Germinal center (tissue), 1 donor: Measurements from ENCODE around the gene SENP1.

Experiments
- DNase-seq: peaks from one replicate; pipeline ENCODE4 v3.0.0; 2012; ENCODE audit warnings: mixed read lengths, low spot score

Gene SENP1

DNA sequence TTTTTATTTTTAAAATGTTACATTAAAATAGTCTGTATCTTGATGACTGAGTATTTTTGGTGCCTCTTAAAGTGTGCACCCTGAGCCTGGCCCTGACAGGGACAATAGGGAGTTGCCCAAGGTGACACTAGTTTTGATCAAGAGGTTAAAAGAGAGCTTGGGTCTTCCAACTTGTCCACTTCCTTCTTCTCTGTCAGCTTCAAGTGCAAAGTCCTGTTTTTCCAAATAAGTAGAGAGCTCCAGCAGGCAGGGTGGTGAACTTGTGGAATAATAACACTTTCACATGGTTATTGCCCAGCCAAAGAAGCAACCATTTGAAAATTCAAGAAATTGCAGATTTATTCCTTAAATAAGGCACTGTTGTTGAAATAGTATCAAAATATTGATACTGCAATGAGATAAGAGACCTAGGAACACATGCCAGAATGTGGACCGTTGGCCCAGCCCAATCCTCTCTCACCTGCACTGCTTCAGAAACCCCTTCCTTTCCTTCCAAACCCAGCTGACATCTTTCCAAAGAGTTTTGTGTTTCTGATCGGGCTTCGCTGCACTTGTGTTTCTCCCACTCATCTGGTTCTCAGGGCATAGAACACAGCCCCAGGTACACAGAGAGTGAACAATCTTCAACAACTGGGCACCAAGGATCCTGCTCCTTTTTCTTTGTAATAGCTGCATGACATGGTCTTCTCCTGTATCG, 87.8 kb downstream of the SENP1 start:
- DNase-seq = no peak

DNA sequence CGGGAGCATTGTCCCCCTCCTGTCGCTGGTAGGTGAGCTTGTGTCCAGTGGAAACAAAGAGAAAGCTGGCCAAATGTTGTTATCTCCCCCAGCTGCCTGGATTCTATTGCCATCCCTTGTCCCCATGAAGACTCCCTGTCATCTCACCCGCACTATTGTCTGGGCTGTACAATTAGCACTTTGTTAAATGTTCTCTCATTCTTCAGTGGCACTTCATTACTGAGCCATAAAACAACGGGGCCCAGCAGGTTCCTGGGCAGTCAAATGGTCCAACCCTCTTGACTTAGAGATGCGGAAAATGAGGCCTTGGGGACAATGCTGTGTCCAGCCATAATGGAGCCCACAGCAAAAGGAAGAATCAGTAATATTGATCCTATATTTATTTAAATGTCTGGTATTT, 88.4 kb downstream of the SENP1 start:
- no peak for DNase-seq

DNA sequence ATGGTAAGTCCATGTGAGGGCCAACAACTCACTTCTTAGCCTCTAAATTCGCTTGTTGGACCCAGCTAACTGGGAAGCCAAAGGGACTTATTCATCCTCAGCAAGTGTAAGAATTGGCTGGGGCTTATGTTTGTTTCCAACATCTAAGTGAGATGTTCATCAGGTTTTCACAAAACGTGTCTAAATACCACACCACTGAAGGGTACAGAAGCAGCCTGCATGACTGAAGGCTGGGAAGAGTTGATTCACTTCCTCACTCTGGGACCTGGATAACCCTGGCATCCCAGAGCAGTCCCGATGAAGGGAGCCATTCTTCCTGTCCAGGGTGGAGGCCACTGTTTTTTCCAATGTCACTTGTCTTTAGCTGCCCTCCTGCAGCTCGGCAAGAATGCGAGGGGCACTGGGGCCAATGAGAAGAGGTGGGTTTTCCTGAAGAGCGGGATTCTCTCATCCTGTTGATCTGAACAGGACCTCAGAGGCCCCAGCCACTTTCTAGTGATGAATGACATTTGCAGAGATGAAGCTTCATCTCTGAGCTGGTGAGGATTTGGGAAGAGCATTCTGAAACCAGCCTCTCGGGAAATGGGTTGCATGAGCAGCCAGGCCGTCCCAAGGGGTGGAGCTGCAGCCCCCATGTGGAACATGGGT, 89.4 kb downstream of the SENP1 start:
- DNase-seq = no peak

DNA sequence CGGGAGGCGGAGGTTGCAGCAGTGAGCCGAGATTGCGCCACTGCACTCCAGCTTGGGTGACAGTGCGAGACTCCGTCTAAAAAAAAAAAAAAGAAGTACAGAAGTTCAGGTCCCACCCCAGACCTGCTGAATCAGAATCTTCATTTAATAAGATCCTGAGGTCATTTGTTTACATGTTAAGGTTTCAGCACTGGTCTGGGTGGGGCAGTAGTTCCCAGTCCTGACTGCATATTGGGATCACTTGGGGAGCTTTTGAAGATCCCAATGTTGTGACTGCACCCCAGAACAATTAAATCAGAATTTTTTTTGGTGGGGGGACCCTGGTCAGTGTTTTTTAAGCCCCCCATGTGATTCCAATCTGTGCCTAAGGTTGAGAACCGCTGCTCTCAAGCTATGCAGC, 89.9 kb downstream of the SENP1 start:
- DNase-seq = no peak

DNA sequence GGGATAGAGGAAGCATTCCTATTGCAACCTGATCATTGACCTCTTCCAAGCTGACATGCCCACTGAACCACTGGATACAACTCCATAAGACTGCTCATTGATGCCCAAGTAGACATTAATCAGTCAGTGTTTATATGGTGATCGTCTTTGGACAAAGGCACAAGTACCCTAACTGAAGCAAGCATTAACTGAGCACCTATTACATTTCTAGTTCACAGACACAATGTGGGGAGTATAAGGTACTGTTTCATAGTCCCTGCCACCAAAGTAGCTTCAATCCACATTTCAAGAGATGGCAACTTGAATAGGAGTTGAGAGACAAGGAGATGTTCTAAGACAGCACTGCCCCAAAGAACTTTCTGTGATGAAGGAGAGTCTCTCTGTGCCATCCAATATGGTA, 90.8 kb downstream of the SENP1 start:
- DNase-seq = no peak

DNA sequence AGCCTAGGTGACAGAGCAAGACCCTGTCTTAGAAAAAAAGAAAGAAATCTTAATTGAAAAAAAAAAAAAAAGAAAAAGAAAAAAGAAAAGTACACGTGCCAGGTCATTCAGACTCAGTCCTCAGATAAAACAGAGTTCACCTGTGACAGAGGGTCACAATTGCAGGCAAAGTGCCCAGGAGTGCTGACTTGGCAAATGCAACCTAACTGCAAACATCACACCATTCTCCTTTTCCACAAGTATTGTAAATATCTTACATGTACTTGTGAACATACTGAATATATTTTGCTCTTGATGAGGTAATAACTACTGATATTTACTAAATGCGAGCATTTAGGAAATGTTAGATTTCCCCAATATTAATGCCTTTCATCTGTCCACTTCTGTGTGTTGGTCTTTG, 92.6 kb downstream of the SENP1 start:
- DNase-seq = no peak

DNA sequence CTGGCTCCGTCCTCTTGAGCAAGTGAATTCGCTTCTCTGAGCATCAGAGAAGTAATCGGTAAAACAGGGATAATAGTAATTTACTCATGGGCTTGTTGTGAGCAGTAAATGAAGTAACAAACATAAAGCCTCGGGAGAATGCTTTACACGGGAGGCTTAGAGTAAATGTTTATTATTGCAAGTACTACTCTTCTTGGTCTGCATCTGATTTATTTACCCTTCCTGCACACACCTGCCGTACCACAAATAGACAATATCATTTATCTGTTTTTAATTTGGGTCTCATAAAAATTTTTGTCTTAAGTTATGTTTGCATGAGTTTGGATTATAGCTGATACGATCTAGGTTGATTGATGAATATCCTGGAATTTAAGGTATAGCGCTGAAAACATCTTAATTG, 93.8 kb downstream of the SENP1 start:
- no peak for DNase-seq

DNA sequence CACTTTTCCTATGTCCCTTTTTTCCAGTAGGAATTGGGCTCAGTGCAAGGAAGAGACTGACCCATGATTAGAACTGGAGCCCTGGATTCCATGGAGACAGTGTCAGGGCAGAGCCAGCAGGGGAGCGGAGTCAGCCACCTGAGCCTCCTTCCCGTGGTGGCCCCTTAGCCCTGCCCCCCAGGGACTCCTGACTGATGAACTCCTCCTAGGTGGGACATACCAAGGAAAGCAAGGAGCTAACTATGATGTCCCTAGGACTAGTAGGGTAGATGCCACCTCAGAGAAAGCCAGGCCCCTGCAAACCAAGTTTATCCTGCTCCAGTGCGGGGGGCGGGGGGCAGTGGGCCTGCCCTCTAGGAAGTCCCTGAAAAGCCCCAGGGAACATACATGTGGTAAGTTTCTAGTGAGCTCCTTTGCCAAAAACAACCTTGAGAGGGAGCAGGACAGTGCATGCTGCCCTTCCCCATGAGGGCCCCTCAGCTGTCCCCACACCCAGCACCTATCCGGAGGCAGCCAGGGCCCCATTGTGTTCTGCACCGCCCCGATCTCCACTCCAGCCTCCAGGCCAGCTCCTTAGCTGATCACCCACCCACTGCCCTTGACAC, 95.4 kb downstream of the SENP1 start:
- no peak for DNase-seq

DNA sequence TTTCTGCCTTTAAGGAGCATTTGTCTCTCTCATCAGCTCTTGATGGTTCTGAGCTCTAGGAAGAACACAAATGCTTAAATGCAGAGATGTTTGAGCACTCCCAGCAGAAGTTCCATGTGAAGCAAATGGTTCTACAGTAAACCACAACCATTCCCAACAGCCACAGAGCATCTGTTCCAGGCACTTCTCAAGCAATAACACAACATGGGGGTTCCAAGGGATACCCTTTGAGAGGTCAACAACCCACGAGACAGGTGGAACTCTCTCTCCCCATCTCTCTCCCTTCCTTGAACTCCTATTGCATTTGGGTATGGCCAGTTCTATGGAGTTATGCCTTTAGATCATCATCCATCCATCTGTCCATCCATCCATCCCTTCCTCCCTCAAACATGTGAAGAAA, 96.4 kb downstream of the SENP1 start:
- DNase-seq = no peak

DNA sequence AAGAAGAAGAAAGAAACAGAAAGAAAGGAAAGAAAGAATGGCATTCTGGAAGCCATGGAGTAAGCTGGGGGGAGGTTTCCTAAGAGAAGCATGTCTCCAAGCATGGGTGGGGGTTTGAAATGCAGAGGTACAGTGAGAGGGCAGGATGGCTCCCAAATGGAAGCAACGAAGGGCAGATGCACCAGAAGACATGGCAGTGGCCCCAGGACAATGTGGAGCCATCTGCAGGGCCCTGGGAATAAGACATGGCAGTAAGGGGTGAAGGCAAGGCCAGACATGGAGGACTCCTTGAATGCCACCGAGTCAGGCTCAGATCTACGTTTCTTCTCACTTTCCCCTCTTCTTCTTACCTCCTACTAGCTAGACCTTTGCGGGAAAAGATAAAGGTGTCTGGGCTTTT, 96.9 kb downstream of the SENP1 start:
- DNase-seq = no peak

DNA sequence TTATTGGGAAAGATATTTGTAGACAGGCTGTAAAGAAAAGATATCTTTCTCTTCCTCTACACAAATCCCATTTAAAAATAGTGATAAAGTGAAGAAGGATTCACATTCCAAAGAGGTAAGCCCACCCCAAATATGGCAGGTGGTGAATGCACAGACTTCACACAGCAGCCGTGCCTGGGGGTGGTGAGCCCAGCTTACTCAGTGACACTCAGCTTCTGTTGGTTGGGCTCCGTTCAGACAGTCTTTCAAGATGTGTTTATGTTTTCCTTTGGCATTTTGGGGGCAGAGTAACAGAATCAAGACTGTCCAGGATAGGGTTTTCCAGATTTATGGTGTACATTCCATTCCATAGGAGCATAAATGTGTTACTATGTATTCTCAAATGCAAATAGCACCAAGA, 97.5 kb downstream of the SENP1 start:
- DNase-seq = no peak

DNA sequence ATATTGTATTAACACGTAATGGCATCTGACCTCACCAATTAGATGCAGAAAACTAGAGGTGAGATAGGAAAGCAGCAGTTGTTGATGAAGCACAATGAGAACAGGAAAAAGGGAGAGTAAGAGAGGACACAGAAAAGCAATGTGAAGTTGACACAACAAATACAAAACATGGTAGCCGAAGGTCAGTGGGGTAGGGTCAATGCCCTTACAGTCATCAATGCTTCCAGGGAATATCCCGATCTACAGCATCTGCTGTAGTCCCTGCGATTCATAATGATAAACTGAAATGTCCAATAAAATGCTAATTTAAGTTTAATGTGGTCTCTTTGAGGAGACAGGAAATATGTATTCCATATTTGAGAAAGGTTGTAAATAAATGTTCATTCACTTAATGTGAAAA, 98.7 kb downstream of the SENP1 start:
- no peak for DNase-seq

DNA sequence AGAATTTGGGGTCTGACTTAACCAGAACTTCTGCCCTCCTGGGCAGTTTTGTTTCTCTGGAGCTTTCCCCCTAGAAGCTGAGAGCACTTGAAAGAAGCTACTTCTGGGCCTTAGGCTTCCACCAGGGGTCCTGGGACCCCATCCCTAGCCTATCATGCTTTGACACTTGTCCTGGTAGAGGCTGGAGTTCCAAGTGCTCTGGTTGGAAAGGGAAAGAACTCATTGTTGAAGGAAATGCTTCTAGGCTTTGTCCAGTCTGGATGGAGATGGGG, 100.2 kb downstream of the SENP1 start:
- no peak for DNase-seq

DNA sequence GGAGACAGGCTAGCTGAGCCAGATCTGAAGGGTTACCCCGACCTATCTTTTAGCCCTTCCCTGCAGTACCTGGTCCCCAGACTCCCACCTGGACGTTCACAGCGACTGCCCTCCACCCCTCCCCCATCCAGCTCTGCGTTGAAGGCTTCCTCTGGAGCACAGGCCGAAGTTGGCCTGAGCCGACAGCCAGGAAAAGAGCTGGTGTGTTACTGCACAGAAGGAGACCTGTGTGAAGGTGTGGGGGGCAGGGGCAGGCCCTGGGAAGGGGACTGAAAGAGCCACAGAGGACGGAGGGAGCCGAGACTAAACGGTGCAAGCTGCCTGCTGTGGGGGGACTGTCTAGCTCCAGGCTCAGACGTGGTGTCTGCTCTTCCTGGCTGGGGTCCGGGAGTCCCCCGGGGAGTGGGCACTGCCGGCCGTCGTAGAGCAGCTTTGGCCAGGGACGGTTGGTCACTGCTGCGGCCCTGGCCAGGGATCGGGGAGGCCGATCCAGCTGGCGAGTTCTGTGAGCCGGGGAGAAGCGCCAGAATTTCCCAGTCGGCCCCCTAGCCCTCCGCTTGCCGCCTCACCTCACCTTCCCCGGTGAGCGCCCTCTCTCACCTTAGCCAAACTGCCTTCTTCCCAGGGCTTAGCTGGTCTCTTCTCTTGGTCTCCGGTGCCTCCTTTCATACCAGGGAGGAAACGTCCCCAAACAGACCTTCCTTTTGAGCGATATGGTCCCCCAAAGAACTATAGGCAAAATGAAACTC, 100.7 kb downstream of the SENP1 start:
- DNase-seq = no peak

DNA sequence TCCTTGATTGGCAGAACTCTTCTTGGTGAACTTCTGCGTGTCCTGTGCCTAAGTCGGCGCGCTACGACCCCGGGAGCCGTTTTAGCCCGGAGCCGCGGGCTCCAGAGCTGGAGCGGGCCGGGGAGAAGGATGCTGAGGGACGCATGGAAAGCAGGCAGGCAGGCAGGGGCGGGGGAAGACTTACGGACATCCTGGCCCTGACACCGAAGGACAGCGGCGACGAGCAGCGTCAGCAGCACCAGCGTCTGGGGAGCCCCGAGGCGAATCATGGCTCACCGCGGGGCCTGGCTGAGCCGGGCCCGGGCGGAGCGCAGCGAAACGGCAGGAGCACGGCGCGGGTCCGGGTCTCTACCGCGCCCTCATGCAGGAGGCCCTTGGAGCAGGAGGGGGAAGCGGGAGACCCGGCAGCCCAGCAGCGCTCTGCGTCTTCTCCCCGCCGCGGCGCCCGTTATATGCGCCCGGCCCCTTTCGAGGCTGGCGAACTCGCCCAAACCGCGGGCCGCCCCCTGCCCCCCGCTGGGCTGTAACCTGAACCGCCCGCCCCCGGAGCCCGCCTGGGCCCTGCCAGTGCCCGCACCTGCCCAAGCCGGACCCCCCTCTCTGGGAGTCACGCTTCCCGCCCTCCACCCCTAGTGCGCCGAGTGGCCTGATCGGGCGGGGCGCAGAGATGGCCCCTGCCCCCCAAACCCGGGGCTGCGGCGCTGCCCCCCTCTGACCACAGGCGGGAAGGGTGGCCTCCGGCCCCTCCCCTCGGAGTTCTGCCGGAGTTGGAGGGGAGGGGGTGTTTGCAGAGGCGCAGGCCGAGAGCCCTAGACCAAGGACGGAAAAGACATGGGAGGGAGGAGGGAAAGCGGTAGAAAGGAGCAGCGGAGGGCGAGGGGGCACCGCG, 101.6 kb downstream of the SENP1 start, which contains the start of gene COL2A1:
TSS of gene COL2A1 (minus strand) at position 424 of the 889 bp plus-strand sequence. CDS start at position 269, 155 bp downstream.
- peak; percentile 37 for DNase-seq

DNA sequence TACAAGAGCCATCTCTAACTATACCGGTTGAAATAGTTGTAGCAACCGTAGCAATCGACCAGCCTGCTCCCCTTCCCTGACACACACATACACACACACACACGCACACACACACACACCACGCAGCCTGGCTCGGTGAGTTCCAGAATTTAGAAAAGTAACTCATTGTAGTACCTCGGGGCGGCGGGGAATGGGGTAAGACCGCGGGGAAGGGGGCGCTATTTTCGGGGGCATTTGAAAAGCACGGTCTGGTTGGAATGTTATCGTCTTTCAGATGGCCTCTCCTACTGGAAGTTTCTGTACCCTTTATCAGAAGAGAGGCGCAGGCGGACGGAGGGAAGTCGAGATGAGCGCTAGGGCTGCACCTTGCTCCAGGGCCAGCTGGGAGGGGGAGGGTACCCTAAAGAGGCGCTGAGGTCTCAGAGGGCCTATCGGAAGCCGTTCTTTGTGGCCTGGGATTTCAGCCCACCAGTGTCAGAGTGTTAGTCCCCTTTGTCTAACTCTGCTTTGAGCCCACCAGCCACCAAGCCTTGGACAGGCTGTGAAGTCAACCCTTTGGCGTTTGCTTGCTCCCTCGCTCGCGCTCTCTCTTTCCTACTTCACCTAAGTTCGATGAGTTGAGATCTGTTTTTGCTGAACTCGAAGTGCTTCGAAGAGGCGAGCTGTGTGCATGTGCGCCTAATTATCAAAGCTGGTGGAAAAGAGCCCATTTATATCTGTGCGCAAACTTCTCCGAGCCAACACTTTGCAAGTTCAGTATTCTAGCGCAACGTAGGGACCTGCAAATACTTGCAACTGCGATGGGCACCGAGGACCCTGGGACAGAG, 102.4 kb downstream of the SENP1 start:
- no peak for DNase-seq

DNA sequence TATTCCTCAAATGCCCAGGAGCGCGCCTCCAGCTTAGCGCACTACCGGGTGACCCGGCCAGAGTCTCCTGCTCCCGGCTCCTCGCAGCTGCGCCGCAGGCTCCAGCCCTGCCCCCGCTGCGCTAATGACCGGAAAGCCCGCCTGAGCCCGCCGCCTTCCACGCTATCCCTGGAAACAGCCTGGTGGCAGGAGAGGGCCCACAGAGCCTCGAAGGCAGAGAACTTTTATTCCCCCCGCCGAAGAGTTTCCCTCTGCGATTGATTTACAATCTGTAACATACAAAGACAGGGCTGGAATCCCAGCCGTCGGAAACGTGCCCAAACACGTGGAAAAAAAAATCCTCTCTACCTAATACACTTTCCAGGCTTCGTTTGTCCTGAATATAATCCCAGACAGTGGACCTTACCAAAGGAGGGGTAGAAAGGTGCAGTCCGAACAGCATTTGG, 103.1 kb downstream of the SENP1 start:
- no peak for DNase-seq

DNA sequence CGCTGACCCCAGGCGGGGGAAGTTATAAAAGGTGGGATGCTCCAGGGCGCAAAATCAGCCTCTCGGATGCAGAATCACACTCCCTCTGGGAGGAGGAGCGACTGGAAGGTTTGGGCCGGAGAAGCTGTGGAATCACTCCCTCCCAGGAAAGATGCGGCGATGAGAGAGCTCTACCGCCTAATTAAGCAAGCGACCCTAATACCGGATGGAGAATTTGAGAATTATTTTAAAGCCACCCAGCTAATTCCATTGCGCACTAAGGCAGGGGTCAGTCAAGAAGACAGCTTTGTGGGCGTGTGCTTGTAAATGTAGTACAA, 103.5 kb downstream of the SENP1 start:
- DNase-seq = no peak

DNA sequence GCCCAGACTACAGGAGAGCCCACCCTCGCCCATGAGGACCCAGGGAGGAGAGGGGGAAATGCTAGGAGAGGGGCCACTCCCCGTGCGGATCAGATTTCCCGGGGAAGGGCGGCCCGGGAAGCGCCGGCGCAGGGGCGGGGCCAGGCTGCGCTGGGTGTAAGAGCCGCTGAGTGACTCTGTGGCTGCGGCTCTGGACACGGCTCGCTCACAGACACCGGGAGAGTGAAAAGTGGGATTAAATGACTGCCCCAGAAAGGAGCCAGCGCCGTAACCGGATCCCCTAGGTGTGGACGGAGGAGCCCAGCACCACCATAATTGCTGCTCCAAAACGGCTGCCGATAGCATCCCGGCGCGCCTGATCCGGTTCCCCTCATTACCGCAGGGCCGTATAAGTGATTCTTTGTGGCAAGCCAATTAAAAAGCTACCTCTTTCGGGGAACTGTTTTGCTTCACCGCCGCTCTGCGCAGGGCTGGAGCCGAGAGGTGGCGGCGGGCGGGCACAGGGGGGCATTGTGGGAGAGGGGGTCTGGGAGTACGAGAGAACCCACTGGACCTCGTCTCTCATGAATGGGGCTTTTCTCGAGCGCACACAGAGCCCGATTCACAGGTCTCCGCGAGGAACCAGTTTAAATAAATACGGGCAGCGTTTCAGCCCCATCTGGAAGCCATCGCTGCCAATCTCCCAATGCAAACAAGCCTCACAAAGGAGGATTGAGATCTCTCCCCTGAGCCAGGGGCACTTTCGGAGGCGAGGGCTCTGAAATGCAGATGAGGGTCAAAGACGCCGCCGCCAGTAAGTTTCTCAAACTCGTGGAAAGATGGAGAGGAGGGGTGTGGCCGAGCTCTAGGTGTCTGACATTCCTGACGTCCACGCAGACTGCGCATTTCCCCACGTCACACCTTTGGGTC, 104.1 kb downstream of the SENP1 start:
- DNase-seq = no peak

DNA sequence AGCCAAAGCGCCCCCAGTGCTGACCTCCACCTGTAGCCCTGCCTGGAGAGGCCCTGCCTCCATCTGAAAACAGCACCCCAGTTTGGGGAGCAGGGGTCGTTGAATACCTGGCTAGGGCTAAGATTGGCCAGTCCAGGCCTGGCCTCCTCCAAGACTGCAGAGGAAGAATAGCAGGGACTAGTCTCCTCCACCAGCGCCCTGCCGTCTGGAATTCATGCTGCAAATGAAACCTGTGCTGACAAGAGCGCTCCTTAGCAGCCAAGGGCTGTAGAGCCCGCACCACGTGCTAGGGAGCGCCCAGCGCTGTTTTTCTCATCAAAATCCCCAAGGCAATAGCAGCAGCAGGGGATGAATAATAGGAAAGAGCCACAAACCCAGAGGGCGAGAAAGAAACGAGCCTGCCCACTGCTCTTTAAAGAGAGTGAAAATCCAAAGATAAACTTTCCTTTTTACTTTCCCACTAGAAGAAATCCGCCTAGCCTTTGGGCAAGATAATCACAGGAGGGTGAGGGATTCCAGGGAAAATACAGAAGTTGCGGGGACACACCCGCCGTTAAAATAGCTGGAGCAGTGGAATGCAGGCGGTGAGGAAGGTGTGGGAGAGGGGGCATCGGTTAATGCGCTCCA, 104.9 kb downstream of the SENP1 start:
- no peak for DNase-seq
